Lower leg skin (tissue), 4 donors: ENCODE measurements around the gene MAPK8. TPM values are rescaled to one million over a fixed set of nuclear protein-coding genes. Genes with fewer than 3 reads are reported as not detected.

Experiments
- DNase-seq, 2 donors: peaks; one replicate each; pipeline ENCODE4 v3.0.0-alpha.2; 2019; ENCODE audit warnings: low spot score in 2 of 2
- H3K4me3 ChIP-seq: fragments of 200-600 bp; sonication (generic); 2 replicates; pipeline ENCODE4 v1.5.1; 2017; ENCODE audit warnings: mild to moderate bottlenecking, low read depth; ENCODE audit not compliant: poor library complexity, severe bottlenecking
- CTCF ChIP-seq, 3 donors: fragments of 450-650 bp; IDR thresholded peaks; one replicate each; pipeline ENCODE4 v1.5.1; 2016; ENCODE audit warnings: antibody characterized with exemption in 3 of 3, mild to moderate bottlenecking in 3 of 3, moderate library complexity in 2 of 3
- POLR2A ChIP-seq, 2 donors: fragments of 450-650 bp; IDR thresholded peaks; one replicate each; pipeline ENCODE4 v1.6.1; 2016 to 2017; ENCODE audit warnings: antibody characterized with exemption in 2 of 2, mild to moderate bottlenecking in 1 of 2, moderate library complexity in 1 of 2
- WGBS, 2 donors: methylation state at CpG; one replicate each; pipeline ENCODE4 v1.1.5; 2018; 5-methylcytosine and 5-hydroxymethylcytosine counted together
- intact Hi-C: fragments of 100-400 bp; cut with DNase I; formaldehyde crosslinking; loops from one replicate; pipeline ENCODE4 v1.15.0; 2023; ENCODE audit warnings: low total_unique reads
- total RNA-seq, 4 donors: library from RNA; depleted of rRNA; stranded (reverse); fragments of >200 nt; gene quantifications; one replicate each; pipeline ENCODE4 v1.1.0, GENCODE V29; 2016

Gene MAPK8
- total RNA-seq, 4 donors from 2014 or later: 26.7 to 58.6 (median 44.0) TPM

GRCh38 chr10:48484911-48485310 lies 178.4 kb downstream of the MAPK8 start:
- TF ChIP-seq POLR2A (IDR thresholded peaks at IDR 0.05) (no peak), CTCF (IDR thresholded peaks at IDR 0.05) (no peak)
- DNase-seq: no peak
- 78 to 84% methylated on average over 3 of the region's 3 CpGs for WGBS, 2 donors
- H3K4me3 ChIP-seq: no peak overlapping the region
- intact Hi-C loops: no loop called here

- no peak for DNase-seq
- TF ChIP-seq POLR2A (IDR thresholded peaks at IDR 0.05) (no peak), CTCF (IDR thresholded peaks at IDR 0.05) (no peak)
- intact Hi-C loops: no loop called here
- H3K4me3 ChIP-seq: no peak overlapping the region
Observed at GRCh38 chr10:48485711-48486110, 179.2 kb downstream of the MAPK8 start.

- no peak for TF ChIP-seq POLR2A (IDR thresholded peaks at IDR 0.05)
- no peak for TF ChIP-seq CTCF (IDR thresholded peaks at IDR 0.05)
- intact Hi-C loops: no loop called here
- WGBS, 2 donors: 78 to 85% methylated on average over 1 of the region's 1 CpG
- no peak overlapping the region for H3K4me3 ChIP-seq
- DNase-seq: no peak
Observed at GRCh38 chr10:48487244-48487643, 180.8 kb downstream of the MAPK8 start.

Other genes starting within 250 kb of the MAPK8 start
- gene FRMPD2, start 32.0 kb upstream of the MAPK8 start, total RNA-seq: 1 to 10 TPM in 1 of 4 donors, not detected in 3; 1.2 TPM